Activated CD4-positive, alpha-beta T cell treated with anti-CD3 and anti-CD28 coated beads for 36 hours (primary cell): Measurements from ENCODE around the gene GLT6D1. TPM values are rescaled to one million over a fixed set of nuclear protein-coding genes. Genes with fewer than 3 reads are reported as not detected.

ENCODE experiments used
- ATAC-seq: fragments of 200-7000 bp; cut with Tn5 transposase; one replicate; pipeline ENCODE4 v1.10.0; 2021; ENCODE audit warnings: mild to moderate bottlenecking, moderate library complexity
- CTCF ChIA-PET: fragments of 350-600 bp; sonication (Branson Sonifier 250); formaldehyde crosslinking; loops from one replicate; lab custom pipeline; 2021; ENCODE audit warnings: antibody characterized with exemption; lab: Charles Lee
- POLR2A ChIA-PET: fragments of 350-600 bp; sonication (Branson Sonifier 250); formaldehyde crosslinking; loops from one replicate; lab custom pipeline; 2021; ENCODE audit warnings: antibody characterized with exemption, inconsistent platforms; lab: Charles Lee
- DNase-seq: peaks from one replicate; pipeline ENCODE4 v3.0.0-alpha.2; 2020
- H3K27ac Mint-ChIP-seq: one replicate; pipeline ENCODE4 v1.8.0; 2021; ENCODE audit warnings: mixed read lengths
- H3K27me3 Mint-ChIP-seq: one replicate; pipeline ENCODE4 v1.8.0; 2021; ENCODE audit warnings: mixed read lengths
- H3K36me3 Mint-ChIP-seq: one replicate; pipeline ENCODE4 v1.8.0; 2021; ENCODE audit warnings: low read depth, mixed read lengths
- H3K4me1 Mint-ChIP-seq: one replicate; pipeline ENCODE4 v1.8.0; 2021; ENCODE audit warnings: mixed read lengths
- H3K4me3 Mint-ChIP-seq: one replicate; pipeline ENCODE4 v1.8.0; 2021; ENCODE audit warnings: mild to moderate bottlenecking, moderate library complexity, mixed read lengths
- H3K9me3 Mint-ChIP-seq: one replicate; pipeline ENCODE4 v1.8.0; 2021; ENCODE audit warnings: low read depth, mixed read lengths
- intact Hi-C, 2 experiments: fragments of 100-400 bp; cut with DNase I in 1 of 2; cut with micrococcal nuclease in 1 of 2; formaldehyde crosslinking; loops; one replicate each; pipeline versions ENCODE4 v1.14.2 to v1.15.1; 2022 to 2024; cut with DNase I, micrococcal nuclease
- total RNA-seq, 2 experiments: library from RNA; stranded (reverse); gene quantifications; one replicate each; pipeline ENCODE4 v1.2.3, GENCODE V29; 2021

Gene GLT6D1
- total RNA-seq, 2 experiments from 2014 or later = not detected

- ChIA-PET POLR2A (no interaction called here), CTCF (no interaction called here)
- no peak overlapping the region for H3K27ac Mint-ChIP-seq
- ATAC-seq (no peak), DNase-seq (no peak)
- H3K36me3 Mint-ChIP-seq = no peaks in the 10 kb centered on the region
- H3K9me3 Mint-ChIP-seq = no peaks in the 10 kb centered on the region
- H3K4me1 Mint-ChIP-seq = no peaks in the 10 kb centered on the region
- intact Hi-C loops = no loop called here
- H3K27me3 Mint-ChIP-seq = peaks cover 5% of the 10 kb centered on the region
- no peak overlapping the region for H3K4me3 Mint-ChIP-seq
These were observed 60.0 kb downstream of the GLT6D1 start for GRCh38 chr9:135579356-135579755.

GRCh38 chr9:135577256-135577655 lies 62.1 kb downstream of the GLT6D1 start:
- ChIA-PET POLR2A (no interaction called here), CTCF (interaction anchor here (0.6 kb wide), 2 partner anchors 101 to 256 kb away, joined by 3 to 4 read pairs; no protein-coding TSS in a partner anchor)
- peaks cover 5% of the 10 kb centered on the region for H3K27me3 Mint-ChIP-seq
- no peak overlapping the region for H3K4me3 Mint-ChIP-seq
- intact Hi-C loops = no loop called here
- no peaks in the 10 kb centered on the region for H3K36me3 Mint-ChIP-seq
- ATAC-seq (no peak), DNase-seq (no peak)
- H3K4me1 Mint-ChIP-seq = no peaks in the 10 kb centered on the region
- H3K27ac Mint-ChIP-seq = no peak overlapping the region
- no peaks in the 10 kb centered on the region for H3K9me3 Mint-ChIP-seq

GRCh38 chr9:135575995-135576631 lies 63.2 kb downstream of the GLT6D1 start:
- ATAC-seq (no peak), DNase-seq (no peak)
- POLR2A ChIA-PET = no interaction called here
- CTCF ChIA-PET = no interaction called here
- no peaks in the 10 kb centered on the region for H3K4me1 Mint-ChIP-seq
- H3K27me3 Mint-ChIP-seq = peaks cover 3% of the 10 kb centered on the region
- no peak overlapping the region for H3K4me3 Mint-ChIP-seq
- H3K36me3 Mint-ChIP-seq = no peaks in the 10 kb centered on the region
- intact Hi-C loops = no loop called here
- no peaks in the 10 kb centered on the region for H3K9me3 Mint-ChIP-seq
- H3K27ac Mint-ChIP-seq = no peak overlapping the region

DNA sequence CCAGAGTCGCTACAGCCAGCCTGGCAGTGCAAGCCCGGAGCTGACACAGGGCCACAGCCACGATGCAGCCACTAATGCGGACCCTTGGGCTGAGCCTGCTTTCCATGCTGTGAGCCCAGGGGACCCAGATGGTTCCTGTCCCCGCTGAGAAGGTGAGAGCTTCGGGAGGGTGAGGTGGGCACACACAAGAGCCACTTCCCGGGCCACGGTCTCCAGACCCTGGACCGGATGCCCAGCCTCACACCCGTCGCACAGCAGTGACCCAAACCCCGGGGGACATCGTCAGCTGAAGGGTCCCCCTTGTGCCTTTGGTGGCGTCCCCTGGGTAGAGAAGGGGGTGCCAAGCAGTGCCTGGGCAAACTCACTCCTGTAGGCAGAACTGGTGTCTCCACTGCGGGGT lies 64.4 kb downstream of the GLT6D1 start:
- CTCF ChIA-PET = no interaction called here
- Mint-ChIP-seq H3K27ac (no peak overlapping the region), H3K9me3 (no peaks in the 10 kb centered on the region), H3K4me1 (no peaks in the 10 kb centered on the region), H3K27me3 (peaks cover 6% of the 10 kb centered on the region), H3K4me3 (no peak overlapping the region), H3K36me3 (no peaks in the 10 kb centered on the region)
- ATAC-seq (no peak), DNase-seq (no peak)
- intact Hi-C loops = no loop called here
- POLR2A ChIA-PET = no interaction called here

DNA sequence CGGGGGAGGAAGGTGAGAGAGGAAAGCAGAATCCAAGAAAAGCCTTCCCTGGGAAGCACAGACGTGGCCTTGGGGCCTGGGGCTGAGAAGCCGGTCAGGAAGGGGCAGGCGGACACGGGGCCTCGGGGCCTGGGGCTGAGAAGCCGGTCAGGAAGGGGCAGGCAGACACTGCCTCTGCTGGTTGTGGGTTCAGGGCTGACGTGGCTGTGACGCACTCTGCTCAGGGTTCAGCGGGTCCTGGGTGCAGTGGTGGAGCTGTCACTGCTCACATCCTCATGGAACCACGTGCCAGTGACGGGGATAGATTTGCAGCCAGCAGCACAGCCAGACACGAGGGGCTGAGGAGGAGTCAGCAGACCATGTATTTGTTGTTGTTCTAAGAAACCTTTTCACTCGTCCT lies 65.0 kb downstream of the GLT6D1 start:
- Mint-ChIP-seq H3K9me3 (peaks cover under 1% of the 10 kb centered on the region), H3K27ac (no peak overlapping the region), H3K36me3 (no peaks in the 10 kb centered on the region), H3K4me1 (no peaks in the 10 kb centered on the region), H3K4me3 (no peak overlapping the region), H3K27me3 (peaks cover 6% of the 10 kb centered on the region)
- ATAC-seq (no peak), DNase-seq (no peak)
- ChIA-PET CTCF (no interaction called here), POLR2A (no interaction called here)
- intact Hi-C loops = no loop called here

Other genes with a start within 250 kb of the GLT6D1 start
- gene PPP1R26, start 159.8 kb downstream of the GLT6D1 start, total RNA-seq = 1 to 10 TPM; 1.5 to 2.4 TPM
- gene MRPS2, start 138.9 kb downstream of the GLT6D1 start, total RNA-seq = 10 to 100 TPM; 50.0 to 70.6 TPM
- gene LCN1, start 118.1 kb downstream of the GLT6D1 start, total RNA-seq = not detected
- gene OBP2A, start 93.4 kb downstream of the GLT6D1 start, total RNA-seq = not detected
- not detected for gene PAEP, start 77.8 kb downstream of the GLT6D1 start, total RNA-seq
- not detected for gene LCN9, start 23.8 kb upstream of the GLT6D1 start, total RNA-seq
- gene SOHLH1, start 59.9 kb upstream of the GLT6D1 start, total RNA-seq = not detected
- gene KCNT1, start 62.6 kb upstream of the GLT6D1 start, total RNA-seq = not detected